NB4 (cell line): ENCODE data around the gene LRRC70.

Experiments used
- DNase-seq: peaks from one replicate; pipeline ENCODE4 v3.0.0; 2010; ENCODE audit warnings: low read depth
- H3K4me3 ChIP-seq: one replicate; pipeline ENCODE4 v1.5.1; 2011; ENCODE audit warnings: mild to moderate bottlenecking, low read depth, low read length, moderate library complexity
- CTCF ChIP-seq: IDR thresholded peaks from one replicate; pipeline ENCODE4 v1.5.1; 2012; ENCODE audit warnings: low read depth, low read length
- MAX ChIP-seq: IDR thresholded peaks from 2 replicates; pipeline ENCODE4 v1.6.1; 2011; ENCODE audit warnings: low read depth, low read length
- MYC ChIP-seq: IDR thresholded peaks from 2 replicates; pipeline ENCODE4 v1.6.1; 2011; ENCODE audit warnings: low read depth, low read length
- POLR2A ChIP-seq: IDR thresholded peaks from 2 replicates; pipeline ENCODE4 v1.6.1; 2011; ENCODE audit warnings: mild to moderate bottlenecking; ENCODE audit not compliant: insufficient read length; ENCODE audit errors: extremely low read depth

Gene LRRC70

GRCh38 chr5:62578540-62578939 is at the start of gene LRRC70:
Gene LRRC70 (plus strand): TSS chr5:62578819. CDS start chr5:62579439, 620 bp downstream.
- peak; percentile 66 for DNase-seq
- TF ChIP-seq POLR2A (no peak), MYC (no peak), CTCF (no peak), MAX (no peak)
- H3K4me3 ChIP-seq = no peak within 1 kb of the TSS

GRCh38 chr5:62533597-62533996 is 45.0 kb upstream of the LRRC70 start:
- TF ChIP-seq MAX (no peak), CTCF (no peak), POLR2A (no peak), MYC (no peak)
- DNase-seq = no peak
- H3K4me3 ChIP-seq = no peak overlapping the region

GRCh38 chr5:62534461-62535236 is 44.0 kb upstream of the LRRC70 start:
- TF ChIP-seq MAX = no peak
- TF ChIP-seq CTCF = no peak
- TF ChIP-seq POLR2A = no peak
- TF ChIP-seq MYC = no peak
- DNase-seq = no peak
- no peak overlapping the region for H3K4me3 ChIP-seq

- no peak overlapping the region for H3K4me3 ChIP-seq
- TF ChIP-seq CTCF (no peak), MYC (no peak), MAX (no peak), POLR2A (no peak)
- DNase-seq = no peak
Observed at GRCh38 chr5:62536232-62536631, 42.4 kb upstream of the LRRC70 start.

- DNase-seq = no peak
Observed at GRCh38 chr5:62536783-62537182, 41.8 kb upstream of the LRRC70 start.

More at GRCh38 chr5:62536783-62537182, 41.8 kb upstream of the LRRC70 start:
- no peak overlapping the region for H3K4me3 ChIP-seq
- no peak for TF ChIP-seq CTCF
- TF ChIP-seq POLR2A = no peak
- TF ChIP-seq MAX = no peak
- TF ChIP-seq MYC = no peak
